Mononuclear cell (primary cell): Measurements from ENCODE around the gene PML. TPM values are rescaled to one million over a fixed set of nuclear protein-coding genes. Genes with fewer than 3 reads are reported as not detected.
A peak's percentile ranks its signal among the peaks of the same experiment; 100 is the strongest.

Experiments used
- H3K27me3 ChIP-seq: 2 replicates; pipeline ENCODE4 v1.6.0; 2011; ENCODE audit warnings: low read length, control low read depth; ENCODE audit not compliant: insufficient read depth
- H3K4me1 ChIP-seq: 2 replicates; pipeline ENCODE4 v1.5.1; 2011; ENCODE audit warnings: mild to moderate bottlenecking, low read length, control low read depth; ENCODE audit not compliant: insufficient read depth
- H3K4me3 ChIP-seq: 2 replicates; pipeline ENCODE4 v1.5.1; 2011; ENCODE audit warnings: mild to moderate bottlenecking, low read length, moderate library complexity
- H3K9me3 ChIP-seq: 2 replicates; pipeline ENCODE4 v1.5.1; 2011; ENCODE audit warnings: low read depth, mild to moderate bottlenecking, control low read depth, low read length
- total RNA-seq: library from RNA; depleted of rRNA; stranded (reverse); fragments of >200 nt; gene quantifications from one replicate; pipeline ENCODE4 v1.2.3, GENCODE V29; 2012

PML gene
- total RNA-seq, 1 donor, result 23.1 TPM

GRCh38 chr15:73986776-73987056, 7.8 kb upstream of the PML start:
- H3K4me1 ChIP-seq, result peaks cover 45% of the 10 kb centered on the region
- H3K4me3 ChIP-seq, result no peak overlapping the region
- H3K9me3 ChIP-seq, result no peaks in the 10 kb centered on the region
- H3K27me3 ChIP-seq, result no peaks in the 10 kb centered on the region

- Histone ChIP-seq H3K4me1 (peaks cover 42% of the 10 kb centered on the region), H3K9me3 (no peaks in the 10 kb centered on the region)
These were observed 7.3 kb upstream of the PML start for GRCh38 chr15:73987250-73987649.

GRCh38 chr15:73987681-73988444, 6.7 kb upstream of the PML start:
- H3K27me3 ChIP-seq, result no peaks in the 10 kb centered on the region

More at GRCh38 chr15:73987250-73987649, 7.3 kb upstream of the PML start:
- no peaks in the 10 kb centered on the region for H3K27me3 ChIP-seq
- H3K4me3 ChIP-seq, result no peak overlapping the region

GRCh38 chr15:73988445-73988969, 6.0 kb upstream of the PML start:
- H3K27me3 ChIP-seq, result no peaks in the 10 kb centered on the region
- H3K9me3 ChIP-seq, result no peaks in the 10 kb centered on the region
- H3K4me3 ChIP-seq, result no peak overlapping the region
- peaks cover 42% of the 10 kb centered on the region for H3K4me1 ChIP-seq

More at GRCh38 chr15:73987681-73988444, 6.7 kb upstream of the PML start:
- no peak overlapping the region for H3K4me3 ChIP-seq
- no peaks in the 10 kb centered on the region for H3K9me3 ChIP-seq
- H3K4me1 ChIP-seq, result peaks cover 42% of the 10 kb centered on the region

GRCh38 chr15:73989001-73989798, 5.3 kb upstream of the PML start:
- Histone ChIP-seq H3K4me3 (no peak overlapping the region), H3K4me1 (peaks cover 43% of the 10 kb centered on the region), H3K27me3 (no peaks in the 10 kb centered on the region), H3K9me3 (no peaks in the 10 kb centered on the region)

GRCh38 chr15:73990250-73991005, 4.1 kb upstream of the PML start:
- Histone ChIP-seq H3K4me1 (peaks cover 32% of the 10 kb centered on the region), H3K9me3 (no peaks in the 10 kb centered on the region)

GRCh38 chr15:73991260-73991659, 3.3 kb upstream of the PML start:
- Histone ChIP-seq H3K9me3 (no peaks in the 10 kb centered on the region), H3K27me3 (no peaks in the 10 kb centered on the region), H3K4me1 (peaks cover 38% of the 10 kb centered on the region), H3K4me3 (peak overlapping the region; percentile 57)

More at GRCh38 chr15:73990250-73991005, 4.1 kb upstream of the PML start:
- Histone ChIP-seq H3K4me3 (no peak overlapping the region), H3K27me3 (no peaks in the 10 kb centered on the region)

GRCh38 chr15:73991726-73992593, 2.6 kb upstream of the PML start, which contains the start of gene STOML1:
Gene STOML1, minus strand, starts transcription at chr15:73992295. Its CDS starts 72 bp downstream, at chr15:73992223.
- no peaks in the 10 kb centered on the region for H3K9me3 ChIP-seq
- no peaks in the 10 kb centered on the region for H3K27me3 ChIP-seq
- H3K4me1 ChIP-seq, result peaks cover 45% of the 10 kb centered on the region
- H3K4me3 ChIP-seq, result peak within 1 kb of the TSS; percentile 57

- Histone ChIP-seq H3K27me3 (no peaks in the 10 kb centered on the region), H3K9me3 (no peaks in the 10 kb centered on the region), H3K4me1 (peaks cover 51% of the 10 kb centered on the region), H3K4me3 (peak overlapping the region; percentile 57)
These were observed 2.0 kb upstream of the PML start for GRCh38 chr15:73992594-73992898.

GRCh38 chr15:73993211-73993994, 1.1 kb upstream of the PML start:
- H3K4me1 ChIP-seq, result peaks cover 60% of the 10 kb centered on the region
- no peaks in the 10 kb centered on the region for H3K9me3 ChIP-seq
- peak overlapping the region; percentile 76 for H3K4me3 ChIP-seq
- H3K27me3 ChIP-seq, result no peaks in the 10 kb centered on the region

- Histone ChIP-seq H3K9me3 (no peaks in the 10 kb centered on the region), H3K27me3 (no peaks in the 10 kb centered on the region), H3K4me1 (peaks cover 72% of the 10 kb centered on the region), H3K4me3 (peak overlapping the region; percentile 76)
These were observed 551 bp downstream of the PML start for GRCh38 chr15:73994912-73995622.

GRCh38 chr15:73996267-73996666, 1.8 kb downstream of the PML start:
- Histone ChIP-seq H3K9me3 (no peaks in the 10 kb centered on the region), H3K4me3 (peak overlapping the region; percentile 23), H3K27me3 (no peaks in the 10 kb centered on the region), H3K4me1 (peaks cover 71% of the 10 kb centered on the region)

GRCh38 chr15:73996939-73997338, 2.4 kb downstream of the PML start:
- Histone ChIP-seq H3K4me1 (peaks cover 69% of the 10 kb centered on the region), H3K9me3 (no peaks in the 10 kb centered on the region), H3K27me3 (no peaks in the 10 kb centered on the region), H3K4me3 (peak overlapping the region; percentile 23)
